NCI-H2107 treated with DMSO at 0.1 percent for 48 hours (cell line): ENCODE results near the gene ATRNL1.

ENCODE experiments used
- DNase-seq: peaks from one replicate; lab custom pipeline; 2025; ENCODE audit not compliant: unreplicated experiment; lab: John Stamatoyannopoulos, UW

ATRNL1 gene

DNA sequence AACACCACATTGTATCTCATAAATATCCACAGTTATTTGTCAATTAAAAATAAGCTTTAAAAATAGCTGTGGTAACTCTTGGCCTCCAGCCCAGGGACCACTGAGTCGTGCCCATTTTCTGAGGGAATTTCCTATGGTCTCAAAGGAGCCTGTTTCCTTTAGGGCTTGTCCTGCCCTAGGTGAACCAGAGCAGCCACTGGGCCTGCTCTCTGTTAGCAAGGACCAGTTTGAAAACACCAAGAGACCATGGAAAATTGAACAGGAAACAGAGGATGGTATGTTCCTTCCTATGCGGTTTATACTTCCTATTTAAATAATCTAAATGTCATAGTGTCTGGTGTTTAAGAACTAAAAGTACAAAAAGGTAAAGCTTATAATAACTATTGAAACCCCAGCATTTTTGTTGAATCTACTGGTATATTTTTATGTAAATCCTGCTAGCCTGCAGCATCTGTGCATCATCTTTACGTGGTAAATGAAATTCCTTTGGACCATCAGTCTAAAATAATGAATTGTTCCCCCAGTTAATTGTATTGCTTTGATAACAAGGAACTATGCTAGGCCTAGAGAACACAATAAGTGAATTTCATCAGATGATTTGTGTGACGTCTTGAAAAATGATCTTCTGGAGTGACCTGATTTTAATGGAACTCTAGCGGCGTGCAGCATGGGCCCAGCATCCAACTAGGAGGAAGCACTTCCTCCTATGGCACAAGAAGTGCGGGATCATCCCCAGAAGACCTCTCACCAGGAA is 846.1 kb downstream of the ATRNL1 start:
- no peak for DNase-seq

DNA sequence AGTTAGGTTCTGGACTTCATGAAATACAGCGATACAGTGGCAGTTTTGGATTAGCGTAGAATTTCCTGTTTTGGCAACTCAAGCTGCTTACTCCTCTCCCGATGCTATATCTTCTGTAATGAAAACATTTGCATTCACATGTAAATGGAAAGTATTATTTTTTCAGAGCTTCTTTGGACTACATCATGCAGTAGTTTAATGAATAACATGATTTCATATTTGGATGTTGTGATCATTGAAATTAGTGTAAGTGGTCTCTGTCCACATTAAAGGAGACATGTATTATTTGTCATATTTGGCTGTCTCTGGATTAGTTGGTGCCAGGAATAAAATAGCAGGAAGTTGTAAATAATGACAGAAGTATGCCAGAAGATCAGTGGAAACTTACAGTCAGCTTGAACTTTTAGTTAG is 848.2 kb downstream of the ATRNL1 start:
- no peak for DNase-seq

DNA sequence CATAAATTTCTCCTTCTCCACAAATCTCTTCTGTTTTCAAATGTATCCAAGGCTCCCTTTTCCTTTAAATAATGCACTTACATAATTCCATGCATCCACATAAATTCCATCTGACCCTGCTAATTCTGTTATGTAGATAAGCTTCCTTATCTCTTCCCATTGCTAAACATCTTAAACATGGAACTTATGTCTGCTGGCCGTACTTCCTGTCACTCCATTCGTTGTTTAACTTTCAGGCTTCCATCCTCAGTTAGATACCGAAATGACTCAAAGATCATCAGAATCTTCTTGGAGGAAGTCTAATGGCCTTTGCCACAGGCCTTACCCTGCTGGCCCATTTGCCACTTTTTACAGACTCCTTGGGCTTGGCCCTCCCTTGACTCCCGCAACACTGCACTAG is 848.9 kb downstream of the ATRNL1 start:
- DNase-seq = no peak

DNA sequence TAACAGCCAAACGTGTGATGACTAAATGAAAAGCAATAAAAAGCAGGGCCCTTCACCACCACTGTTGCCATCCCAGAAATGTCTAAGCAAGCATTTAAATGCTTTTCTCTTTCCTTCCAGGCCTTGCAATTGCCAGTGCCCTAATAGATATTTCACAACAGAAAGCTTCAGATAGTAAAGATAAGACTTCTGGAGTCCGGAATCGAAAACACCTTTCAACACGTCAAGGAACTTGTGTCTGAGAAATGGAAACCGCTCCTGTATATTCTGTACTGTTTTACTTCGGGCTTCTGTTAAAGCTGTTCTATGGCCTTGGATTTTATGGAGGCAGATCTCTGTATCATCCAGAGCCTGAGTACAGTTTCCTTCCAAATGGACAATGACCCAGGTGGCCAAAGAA is 851.4 kb downstream of the ATRNL1 start:
- DNase-seq = no peak

DNA sequence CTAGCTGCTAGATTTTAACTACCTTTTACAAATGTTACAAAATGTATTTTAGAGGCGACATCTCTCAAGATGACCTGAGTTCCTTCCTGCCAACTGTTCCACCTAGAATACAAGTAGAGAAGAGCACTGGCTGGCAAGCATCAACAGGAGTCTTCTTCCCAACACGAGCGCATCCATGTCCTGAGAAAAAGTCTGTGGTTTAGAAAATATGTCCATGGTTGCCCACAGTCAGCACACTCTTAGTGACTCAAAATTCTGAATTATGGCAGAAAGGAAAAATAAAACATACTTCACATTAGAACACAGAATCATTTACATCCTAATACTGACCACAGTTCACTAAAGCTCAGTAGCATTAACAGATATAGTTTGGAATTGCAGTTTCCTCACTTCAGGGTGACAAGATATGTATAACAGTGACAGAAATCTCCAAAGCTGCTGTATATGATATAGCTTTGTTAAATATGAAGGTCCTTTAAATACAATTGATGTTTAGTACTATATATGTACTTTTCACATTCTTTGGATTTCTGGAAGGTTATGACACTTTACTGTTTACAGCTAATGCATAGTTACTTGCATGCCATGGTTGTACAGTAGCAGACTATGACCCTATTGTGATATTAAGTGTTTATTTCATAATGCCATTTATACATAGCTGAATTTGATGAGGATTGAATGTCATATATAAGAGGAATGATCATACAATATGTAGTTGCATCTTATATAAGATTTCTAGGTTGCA is 852.7 kb downstream of the ATRNL1 start:
- no peak for DNase-seq

DNA sequence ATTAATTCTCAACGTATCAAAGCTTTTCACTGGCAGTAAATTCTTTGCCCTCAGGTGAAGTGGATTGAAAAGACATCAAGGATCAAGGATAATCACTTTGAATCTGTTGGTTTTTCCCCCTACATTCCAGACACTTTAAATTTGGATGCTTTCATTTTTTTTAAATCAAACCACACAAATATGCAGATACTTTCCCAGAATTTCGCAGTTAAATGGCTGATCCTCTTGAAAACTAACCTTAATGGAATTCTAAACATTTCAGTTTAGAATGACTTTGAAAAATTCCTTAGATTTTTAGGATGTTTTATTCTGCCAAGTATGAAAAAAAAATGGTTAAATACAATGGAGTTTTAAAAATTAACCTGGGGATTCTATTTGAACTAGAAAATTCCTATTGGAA is 853.9 kb downstream of the ATRNL1 start:
- no peak for DNase-seq

DNA sequence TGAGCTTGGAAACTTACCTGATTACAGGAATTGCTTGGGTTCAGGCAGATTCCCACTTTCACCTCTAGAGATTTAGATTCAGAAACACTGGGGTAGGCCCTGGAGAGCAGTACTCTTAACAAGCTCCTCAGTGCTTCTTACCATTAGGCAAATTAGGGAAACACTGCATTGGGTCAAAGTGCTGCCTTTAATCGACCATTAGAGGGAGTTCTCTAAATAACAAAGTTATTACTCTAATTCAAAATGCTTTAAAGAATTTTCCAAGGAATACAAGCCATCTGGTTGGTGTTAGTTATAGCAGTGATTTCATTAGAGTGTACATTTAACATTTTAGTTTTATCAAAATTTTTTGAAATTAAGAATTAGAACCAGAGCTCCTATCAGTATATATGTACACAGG is 855.3 kb downstream of the ATRNL1 start:
- no peak for DNase-seq

DNA sequence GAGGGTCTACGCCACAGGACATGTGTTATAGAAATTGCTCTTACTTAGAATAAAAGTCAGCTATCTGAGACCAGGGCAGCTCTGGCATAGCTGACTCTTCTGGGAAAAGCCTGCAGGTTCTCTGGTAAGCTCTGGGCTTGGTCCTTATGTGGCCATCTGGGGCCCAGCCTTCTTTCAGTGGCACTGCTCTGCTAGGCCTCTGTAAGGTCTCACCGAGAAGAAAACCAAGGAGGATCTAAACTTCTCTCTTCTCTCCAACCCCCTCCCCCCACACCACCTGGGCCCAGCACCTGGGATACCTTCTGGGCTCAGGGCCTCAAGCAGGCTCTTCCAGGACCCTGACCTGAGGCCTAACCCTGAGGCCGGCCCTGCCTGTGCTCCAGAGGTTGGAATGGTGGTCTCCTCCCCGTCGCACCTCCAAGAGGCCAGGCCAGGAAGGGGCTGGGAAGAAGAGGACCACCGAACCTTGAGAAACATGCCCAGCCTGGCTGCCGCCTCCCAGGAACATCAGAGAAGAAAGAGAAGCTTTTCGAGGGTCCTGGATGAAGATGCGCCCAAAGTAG is 856.2 kb downstream of the ATRNL1 start:
- no peak for DNase-seq

DNA sequence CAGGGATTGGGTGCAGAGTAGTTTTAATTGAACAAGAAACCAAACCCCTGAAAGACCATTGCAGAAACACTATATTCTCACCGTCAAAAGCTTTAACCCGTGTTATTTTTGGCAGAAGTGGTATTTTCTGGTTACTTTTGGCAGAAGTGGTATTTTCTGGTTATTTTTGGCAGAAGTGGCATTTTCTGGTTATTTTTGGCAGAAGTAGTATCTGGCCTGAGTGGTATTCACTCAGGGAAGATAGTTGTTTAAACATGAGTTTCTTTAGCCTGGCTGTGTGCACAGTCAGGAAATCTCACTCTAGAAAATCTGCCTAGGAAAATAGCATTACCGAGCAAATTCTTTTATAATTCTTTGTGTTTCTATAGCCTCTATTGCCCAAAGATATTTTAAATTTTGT is 857.2 kb downstream of the ATRNL1 start:
- no peak for DNase-seq

DNA sequence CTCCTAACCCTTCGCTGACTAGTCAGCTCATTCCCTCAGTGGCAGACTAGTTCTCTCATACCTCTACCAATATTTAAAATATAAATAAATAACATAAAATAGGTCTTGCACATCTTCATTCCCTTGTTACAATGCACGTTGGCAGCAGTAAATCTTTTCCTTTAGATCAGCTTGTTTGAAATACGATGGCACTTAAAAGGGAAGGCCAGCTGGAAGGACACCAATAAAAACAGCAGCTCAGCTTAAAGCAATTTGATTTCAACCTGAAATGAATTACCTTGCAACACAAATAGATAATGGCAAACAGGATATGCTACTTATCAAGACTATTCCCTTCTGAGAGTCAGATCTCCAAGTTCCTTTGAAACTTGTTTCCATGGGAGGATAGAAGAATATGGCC is 858.1 kb downstream of the ATRNL1 start:
- no peak for DNase-seq

DNA sequence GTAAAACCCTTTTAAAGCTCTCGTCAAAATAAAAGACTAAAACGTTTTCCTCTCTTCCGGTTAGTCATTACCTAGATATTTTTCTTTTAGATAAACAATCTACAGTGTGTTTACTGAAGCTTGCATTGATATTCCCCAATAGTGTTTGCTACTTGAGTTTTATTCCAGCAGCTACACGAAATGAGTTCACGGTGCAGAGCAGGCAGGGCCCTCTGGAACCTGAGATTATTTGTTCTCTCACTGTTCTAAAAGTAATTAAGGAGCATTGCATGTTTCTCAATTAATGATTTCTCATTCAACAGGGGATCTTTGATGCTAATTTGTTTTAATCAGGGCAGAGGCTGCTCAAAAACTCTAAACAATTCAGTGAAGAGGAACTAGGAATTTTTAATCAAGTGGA is 860.1 kb downstream of the ATRNL1 start:
- DNase-seq = no peak

DNA sequence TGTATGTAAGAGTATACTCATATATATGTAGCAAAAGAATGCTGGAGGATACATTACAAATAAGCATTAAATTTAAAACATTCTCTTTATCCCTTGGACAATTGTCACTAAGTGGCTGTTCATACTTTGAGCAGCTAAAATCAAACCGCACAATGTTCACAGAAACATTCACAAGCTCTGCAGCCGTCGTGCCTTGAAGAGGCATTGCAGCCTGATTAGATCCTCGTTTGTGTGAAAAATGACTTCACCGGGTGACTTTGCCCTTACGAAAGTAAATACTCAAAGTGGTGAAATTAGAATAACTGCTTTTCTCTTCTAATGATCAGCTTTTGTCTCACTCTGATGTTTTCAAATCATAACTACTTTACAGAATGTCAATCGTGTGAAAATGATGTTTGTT is 860.8 kb downstream of the ATRNL1 start:
- no peak for DNase-seq

DNA sequence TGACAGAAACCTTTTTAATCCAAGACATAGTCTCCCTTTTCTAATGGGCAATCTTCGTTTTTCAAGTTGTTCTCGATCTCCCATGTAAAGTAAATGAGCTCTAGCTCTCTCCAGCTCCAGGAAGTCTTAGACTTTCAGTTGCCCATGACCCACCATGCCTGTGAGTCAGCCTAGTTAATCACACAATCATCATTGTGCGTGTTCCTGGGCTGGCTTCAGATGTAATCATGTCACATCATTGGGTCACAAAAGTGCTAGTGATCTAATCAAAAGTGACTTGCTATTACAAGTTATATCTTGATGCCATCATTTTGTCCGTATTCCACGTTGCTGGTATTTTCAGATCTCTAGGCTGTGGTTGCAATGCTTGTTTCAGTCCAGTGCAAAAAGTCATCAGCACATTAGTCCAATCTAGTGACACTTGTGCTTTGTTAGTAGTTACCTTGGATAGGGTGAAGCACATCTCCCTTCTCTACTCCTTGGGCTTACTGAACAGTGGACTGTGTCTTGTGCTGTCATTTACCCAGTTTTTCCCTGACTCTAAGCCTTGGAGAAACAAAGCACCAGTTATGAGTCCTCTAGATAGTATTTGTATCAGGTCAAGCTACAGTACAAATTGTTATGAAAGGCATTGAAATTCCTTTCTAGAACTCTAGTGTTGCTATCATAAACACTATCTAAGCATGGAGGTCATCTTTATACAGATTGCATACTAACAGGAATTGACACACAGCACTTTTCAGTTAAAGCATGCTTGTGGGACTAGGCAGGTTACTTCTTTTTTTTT is 863.3 kb downstream of the ATRNL1 start:
- no peak for DNase-seq

DNA sequence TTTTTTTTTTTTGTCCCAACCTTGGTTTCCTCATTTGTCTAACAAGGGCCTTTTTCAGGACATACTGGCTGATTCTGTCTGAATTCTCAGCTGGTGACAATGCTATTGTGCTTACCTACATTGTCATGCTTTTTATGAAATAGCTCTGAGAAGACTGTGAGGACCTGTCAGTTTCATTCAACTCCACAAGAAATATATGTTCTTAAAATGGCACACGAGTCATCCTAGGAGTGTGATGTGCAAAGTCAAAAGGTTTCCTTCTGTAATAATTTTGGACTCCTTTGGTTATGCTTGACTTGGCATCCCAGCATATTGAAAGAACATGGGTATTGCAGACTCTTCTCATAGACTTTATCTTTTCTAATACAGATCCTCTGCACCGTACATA is 863.8 kb downstream of the ATRNL1 start:
- DNase-seq = no peak

DNA sequence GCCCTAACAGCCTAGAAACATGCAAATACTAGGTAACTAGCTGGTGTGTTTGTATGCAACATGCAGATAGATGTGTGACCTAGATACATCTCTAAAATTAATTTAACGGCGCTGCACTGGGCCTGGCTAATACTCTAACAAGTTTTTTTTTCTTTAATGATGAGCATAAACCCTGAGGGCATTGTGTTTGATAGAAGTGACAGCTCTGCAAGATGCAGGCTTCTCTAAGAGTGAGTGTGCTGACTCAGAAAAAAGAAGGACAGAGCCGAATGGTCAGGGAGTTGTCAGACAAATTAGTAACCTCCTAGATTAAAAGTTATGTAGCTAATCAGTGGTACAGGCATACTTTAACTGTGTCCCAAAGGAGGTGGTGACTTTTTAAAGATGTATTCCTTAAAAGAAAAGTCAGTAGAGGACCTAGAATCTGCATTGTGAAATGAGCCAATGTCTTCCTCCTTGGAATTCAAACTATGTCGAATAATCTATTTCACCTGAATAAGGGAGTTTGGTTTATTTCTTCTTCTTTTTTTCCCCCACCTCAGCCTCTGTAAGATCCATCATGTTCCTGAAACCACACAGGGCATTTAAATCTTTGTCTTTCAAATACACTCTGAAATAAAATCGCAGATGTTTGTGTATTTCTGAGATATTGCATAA is 864.7 kb downstream of the ATRNL1 start:
- DNase-seq = no peak

DNA sequence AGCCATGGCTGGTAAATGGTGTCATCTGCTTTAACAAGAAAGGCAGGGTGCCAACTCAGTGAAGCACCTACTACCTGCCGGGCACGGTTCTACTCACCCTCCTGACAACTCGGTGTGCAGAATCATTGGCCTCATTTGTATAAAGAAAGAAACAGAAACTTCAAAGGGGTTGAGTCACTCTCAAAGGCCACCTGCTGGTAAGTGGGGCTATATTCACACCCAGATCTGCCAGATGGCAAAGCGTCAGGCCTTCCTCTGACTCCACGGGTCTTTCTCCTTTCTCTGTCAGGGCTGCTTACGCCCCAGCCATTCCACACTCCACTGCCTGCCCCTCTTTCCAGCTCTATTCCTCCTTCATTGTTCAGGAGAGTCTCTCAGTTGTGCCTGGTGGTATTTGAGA is 870.7 kb downstream of the ATRNL1 start:
- DNase-seq = no peak

DNA sequence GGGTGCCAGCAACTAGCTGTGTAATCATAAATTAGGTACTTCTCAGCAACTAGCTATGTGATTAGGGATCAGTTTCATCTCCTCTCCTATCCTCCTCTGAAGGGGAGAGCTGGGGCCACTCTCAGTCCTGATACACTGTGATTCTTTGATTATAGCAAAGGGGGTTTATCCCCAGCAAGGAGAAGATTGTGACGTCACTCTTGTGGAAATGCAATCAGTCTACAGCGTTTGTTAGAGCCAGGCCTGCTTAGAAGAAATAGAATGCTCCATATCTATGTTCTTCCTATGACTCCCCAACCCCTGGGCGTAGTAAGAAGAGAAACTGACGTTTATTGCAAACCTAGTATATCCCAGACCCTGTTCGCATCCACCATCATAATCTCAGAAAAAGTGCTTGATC is 871.7 kb downstream of the ATRNL1 start:
- no peak for DNase-seq

DNA sequence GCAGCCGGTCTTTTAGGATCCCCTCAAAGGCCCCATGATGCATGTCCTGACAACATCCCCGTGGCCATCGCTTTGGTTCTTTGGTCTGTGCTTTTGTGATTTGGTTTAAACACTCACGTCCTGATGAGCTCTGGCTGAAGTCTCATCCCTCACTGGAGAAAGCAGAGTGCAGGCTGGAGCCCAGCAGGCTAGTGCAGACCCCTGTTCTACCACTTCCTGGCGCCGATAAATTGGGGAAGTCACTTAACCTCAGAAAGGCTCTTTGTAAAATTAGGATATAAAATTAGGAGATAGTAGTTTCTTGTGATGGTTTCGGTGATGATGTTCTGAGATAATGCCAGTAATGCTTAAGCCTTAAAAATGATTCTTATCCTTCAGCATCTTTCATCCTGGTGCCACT is 872.2 kb downstream of the ATRNL1 start:
- DNase-seq = no peak

DNA sequence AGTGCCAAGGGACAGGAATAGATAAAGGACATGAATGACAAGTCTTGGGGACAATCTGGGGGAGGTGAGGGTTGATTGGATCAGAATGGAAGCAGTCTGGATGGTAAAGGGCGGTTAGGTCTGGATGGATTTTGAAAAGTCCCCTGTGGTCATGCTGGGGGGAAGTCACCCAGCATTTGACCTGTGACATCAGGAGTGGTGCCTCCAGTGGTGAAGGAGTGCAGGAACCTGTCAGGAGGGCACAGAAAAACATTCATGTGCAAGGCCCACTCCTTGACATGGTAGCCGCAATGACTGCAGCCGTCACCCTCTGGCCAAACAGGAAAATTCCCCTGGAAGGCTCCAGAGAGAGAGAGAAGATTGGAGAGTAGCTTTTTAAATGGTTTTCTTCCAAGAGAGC is 875.1 kb downstream of the ATRNL1 start:
- no peak for DNase-seq

DNA sequence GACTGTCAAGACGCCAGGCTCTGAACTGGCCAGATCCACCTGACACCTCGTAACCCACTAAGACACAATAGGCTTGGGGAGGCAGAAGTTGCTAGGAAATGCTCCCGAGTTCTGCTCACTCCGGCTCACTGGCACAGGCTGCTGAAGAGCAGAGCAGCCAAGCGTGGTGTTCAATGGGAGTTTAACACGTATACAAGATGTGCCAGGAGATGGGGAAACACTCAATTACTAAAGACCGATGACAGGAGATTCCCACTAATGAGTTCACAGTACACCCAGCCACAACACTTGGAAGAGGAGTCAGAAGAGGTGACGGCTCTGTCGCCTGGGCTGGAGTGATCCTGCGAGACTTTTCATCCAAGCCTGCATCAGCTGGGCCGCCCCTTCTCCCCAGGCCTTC is 876.4 kb downstream of the ATRNL1 start:
- no peak for DNase-seq

DNA sequence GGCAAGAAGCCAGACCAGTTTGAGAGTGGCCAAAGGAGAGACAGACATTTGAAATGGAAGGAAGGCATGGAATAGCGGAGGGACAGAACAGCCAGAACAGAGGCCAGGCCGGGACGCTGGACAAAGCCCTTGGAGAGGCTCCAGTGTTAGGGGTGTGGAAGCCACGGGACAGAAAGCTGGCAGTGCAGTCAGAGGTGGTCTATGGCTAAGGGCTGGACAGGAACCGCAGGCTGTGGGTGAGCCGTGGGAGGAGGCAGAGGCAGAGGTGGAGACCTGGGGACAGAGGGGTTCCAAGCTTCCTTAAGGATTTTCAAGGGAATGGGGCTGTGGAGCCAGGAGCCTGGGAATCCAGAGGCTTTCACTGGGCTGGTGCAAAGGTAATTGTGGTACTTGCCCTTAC is 878.8 kb downstream of the ATRNL1 start:
- DNase-seq = no peak
